ENCODE results near the gene A2M.

Gene A2M

GRCh38 chr12:9101018-9101687, 14.6 kb downstream of the A2M start:
- no peak for DNase-seq (ENCODE audit: low spot score)
- in situ Hi-C loops (cut with MboI; ENCODE audit: low sequenced_read_pairs, unreplicated experiment), result no loop called here
- TF ChIP-seq, protein P1, sequence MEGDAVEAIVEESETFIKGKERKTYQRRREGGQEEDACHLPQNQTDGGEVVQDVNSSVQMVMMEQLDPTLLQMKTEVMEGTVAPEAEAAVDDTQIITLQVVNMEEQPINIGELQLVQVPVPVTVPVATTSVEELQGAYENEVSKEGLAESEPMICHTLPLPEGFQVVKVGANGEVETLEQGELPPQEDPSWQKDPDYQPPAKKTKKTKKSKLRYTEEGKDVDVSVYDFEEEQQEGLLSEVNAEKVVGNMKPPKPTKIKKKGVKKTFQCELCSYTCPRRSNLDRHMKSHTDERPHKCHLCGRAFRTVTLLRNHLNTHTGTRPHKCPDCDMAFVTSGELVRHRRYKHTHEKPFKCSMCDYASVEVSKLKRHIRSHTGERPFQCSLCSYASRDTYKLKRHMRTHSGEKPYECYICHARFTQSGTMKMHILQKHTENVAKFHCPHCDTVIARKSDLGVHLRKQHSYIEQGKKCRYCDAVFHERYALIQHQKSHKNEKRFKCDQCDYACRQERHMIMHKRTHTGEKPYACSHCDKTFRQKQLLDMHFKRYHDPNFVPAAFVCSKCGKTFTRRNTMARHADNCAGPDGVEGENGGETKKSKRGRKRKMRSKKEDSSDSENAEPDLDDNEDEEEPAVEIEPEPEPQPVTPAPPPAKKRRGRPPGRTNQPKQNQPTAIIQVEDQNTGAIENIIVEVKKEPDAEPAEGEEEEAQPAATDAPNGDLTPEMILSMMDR (IDR thresholded peaks at IDR 0.05; ENCODE audit: borderline replicate concordance, control extremely low read depth, extremely low read depth, insufficient read depth, missing control alignments), result no peak

- DNase-seq (ENCODE audit: low spot score), result no peak
- in situ Hi-C loops (cut with MboI; ENCODE audit: low sequenced_read_pairs, unreplicated experiment), result no loop called here
- TF ChIP-seq, protein P1 (IDR thresholded peaks at IDR 0.05; ENCODE audit: borderline replicate concordance, control extremely low read depth, extremely low read depth, insufficient read depth, missing control alignments), result no peak
Observed at GRCh38 chr12:9099552-9100190, 16.0 kb downstream of the A2M start.

- TF ChIP-seq, protein P1 (IDR thresholded peaks at IDR 0.05; ENCODE audit: borderline replicate concordance, control extremely low read depth, extremely low read depth, insufficient read depth, missing control alignments), result no peak
- in situ Hi-C loops (cut with MboI; ENCODE audit: low sequenced_read_pairs, unreplicated experiment), result no loop called here
- no peak for DNase-seq (ENCODE audit: low spot score)
Observed at GRCh38 chr12:9098463-9099026, 17.2 kb downstream of the A2M start.

DNA sequence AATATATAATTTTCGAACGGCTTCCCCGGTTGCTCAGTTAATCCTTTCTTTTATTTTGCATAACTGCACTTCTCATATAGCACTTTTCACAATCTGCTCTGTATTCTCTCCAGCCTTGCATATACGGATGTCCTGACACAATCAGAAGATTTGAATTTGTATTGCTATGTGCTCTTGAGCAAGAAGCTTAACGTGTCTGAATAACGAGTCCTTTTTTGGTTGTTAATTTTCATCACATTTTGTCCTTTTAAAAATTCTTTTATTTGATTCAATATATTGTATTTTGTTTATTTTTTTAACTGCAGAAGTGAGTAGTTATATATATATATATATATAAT, 17.6 kb downstream of the A2M start:
- in situ Hi-C loops (cut with MboI; ENCODE audit: low sequenced_read_pairs, unreplicated experiment), result no loop called here
- TF ChIP-seq, protein P1 (IDR thresholded peaks at IDR 0.05; ENCODE audit: borderline replicate concordance, control extremely low read depth, extremely low read depth, insufficient read depth, missing control alignments), result no peak
- DNase-seq (ENCODE audit: low spot score), result no peak

- in situ Hi-C loops (cut with MboI; ENCODE audit: low sequenced_read_pairs, unreplicated experiment), result no loop called here
- TF ChIP-seq, protein P1 (IDR thresholded peaks at IDR 0.05; ENCODE audit: borderline replicate concordance, control extremely low read depth, extremely low read depth, insufficient read depth, missing control alignments), result no peak
- DNase-seq (ENCODE audit: low spot score), result no peak
Observed at GRCh38 chr12:9096563-9097176, 19.0 kb downstream of the A2M start.

DNA sequence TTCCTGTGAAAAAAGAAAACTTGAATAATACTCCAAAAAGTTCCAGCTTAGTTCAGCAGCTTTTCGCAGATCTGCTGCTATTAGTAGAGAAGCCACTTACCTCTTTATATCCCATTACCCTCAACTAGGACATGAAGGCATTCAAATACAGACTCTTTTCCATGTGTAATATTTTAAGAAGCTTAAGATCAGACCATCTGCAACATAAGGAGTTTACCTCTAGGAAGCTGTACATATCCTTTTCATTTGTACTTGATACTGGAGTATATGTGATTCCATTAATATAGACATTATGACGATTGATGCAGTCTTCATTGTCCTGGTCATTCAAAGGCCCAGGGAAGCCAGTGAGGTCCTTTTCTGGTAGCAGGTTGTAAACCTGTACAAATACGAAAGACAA, 20.4 kb downstream of the A2M start:
- DNase-seq (ENCODE audit: low spot score), result no peak
- TF ChIP-seq, protein P1 (IDR thresholded peaks at IDR 0.05; ENCODE audit: borderline replicate concordance, control extremely low read depth, extremely low read depth, insufficient read depth, missing control alignments), result no peak
- in situ Hi-C loops (cut with MboI; ENCODE audit: low sequenced_read_pairs, unreplicated experiment), result no loop called here
